Cardiac muscle cell (in vitro differentiated cells and primary cell): ENCODE measurements around the gene NECAB3. TPM values are rescaled to one million over a fixed set of nuclear protein-coding genes. Genes with fewer than 3 reads are reported as not detected.
"Not testable (repeated sequence)": the region's sequence is repeated elsewhere in the genome, so short reads cannot be mapped to it uniquely, and the experiment has no call there.

Source experiments
- DNase-seq, 2 donors: peaks; one replicate each; pipeline versions ENCODE4 v3.0.0 to v3.0.0-alpha.2; 2010 to 2017; ENCODE audit warnings: low read depth in 1 of 2, low spot score in 1 of 2
- H3K27ac ChIP-seq: fragments of 200-600 bp; sonication (generic); 2 replicates; pipeline ENCODE4 v1.5.1; 2016
- H3K27me3 ChIP-seq: fragments of 200-600 bp; sonication (generic); 2 replicates; pipeline ENCODE4 v1.6.0; 2016; ENCODE audit warnings: control low read depth
- H3K36me3 ChIP-seq: fragments of 200-600 bp; sonication (generic); 2 replicates; pipeline ENCODE4 v1.5.1; 2016; ENCODE audit warnings: control low read depth
- H3K4me1 ChIP-seq: fragments of 200-600 bp; sonication (generic); 2 replicates; pipeline ENCODE4 v1.8.1; 2017; ENCODE audit warnings: low read depth, mild to moderate bottlenecking, mixed run types
- H3K4me3 ChIP-seq: fragments of 200-600 bp; sonication (generic); 2 replicates; pipeline ENCODE4 v1.5.1; 2016; ENCODE audit warnings: mild to moderate bottlenecking
- H3K9me3 ChIP-seq: fragments of 200-600 bp; sonication (generic); 2 replicates; pipeline ENCODE4 v1.5.1; 2017; ENCODE audit warnings: low read depth, mild to moderate bottlenecking, control low read depth
- CTCF ChIP-seq: IDR thresholded peaks from 2 replicates; pipeline ENCODE4 v1.5.1; 2012; ENCODE audit warnings: low read depth, mild to moderate bottlenecking, low read length
- polyA plus RNA-seq: library from polyadenylated mRNA; unstranded; fragments of >200 nt; fragmentation: Nextera tagmentation; extraction: Ambion mirVana; gene quantifications from 2 replicates; pipeline ENCODE4 v1.2.1, GENCODE V29; 2016
- total RNA-seq: library from RNA; depleted of rRNA; stranded (reverse); fragments of >200 nt; gene quantifications from 2 replicates; pipeline ENCODE4 v1.2.3, GENCODE V29; 2016

Gene NECAB3
- total and polyA plus RNA-seq, 2 experiments from 2014 or later, result 93.1 to 187 TPM

- Histone ChIP-seq H3K9me3 (no peaks in the 10 kb centered on the region), H3K27me3 (no peaks in the 10 kb centered on the region), H3K4me3 (no peak overlapping the region), H3K27ac (peak overlapping the region; percentile 72), H3K4me1 (peaks cover 13% of the 10 kb centered on the region), H3K36me3 (peaks cover 51% of the 10 kb centered on the region)
- no peak for TF ChIP-seq CTCF
- peak in 1 of 2 donors; percentile 46 for DNase-seq
Observed at GRCh38 chr20:33636776-33637175, 37.5 kb downstream of the NECAB3 start.

GRCh38 chr20:33635341-33635740 is 38.9 kb downstream of the NECAB3 start:
- DNase-seq, result no peak
- Histone ChIP-seq H3K27me3 (no peaks in the 10 kb centered on the region), H3K4me3 (no peak overlapping the region), H3K36me3 (peaks cover 42% of the 10 kb centered on the region), H3K27ac (peak overlapping the region; percentile 16), H3K4me1 (peaks cover 13% of the 10 kb centered on the region), H3K9me3 (no peaks in the 10 kb centered on the region)
- TF ChIP-seq CTCF, result no peak

- DNase-seq, H3K27ac ChIP-seq, H3K27me3 ChIP-seq, H3K9me3 ChIP-seq, H3K4me3 ChIP-seq: not testable (repeated sequence)
- Histone ChIP-seq H3K36me3 (peaks cover 48% of the 10 kb centered on the region), H3K4me1 (peaks cover 13% of the 10 kb centered on the region)
Observed at GRCh38 chr20:33631910-33632309, 42.3 kb downstream of the NECAB3 start.

- H3K4me3 ChIP-seq, result no peak overlapping the region
- H3K36me3 ChIP-seq, result peaks cover 56% of the 10 kb centered on the region
- H3K27me3 ChIP-seq, result no peaks in the 10 kb centered on the region
- H3K4me1 ChIP-seq, result peaks cover 3% of the 10 kb centered on the region
- no peaks in the 10 kb centered on the region for H3K9me3 ChIP-seq
- no peak for TF ChIP-seq CTCF
- peak in 1 of 2 donors; percentile 87 for DNase-seq
- H3K27ac ChIP-seq, result peak overlapping the region; percentile 51
Observed at GRCh38 chr20:33630507-33630906, 43.7 kb downstream of the NECAB3 start.

GRCh38 chr20:33629979-33630378 is 44.2 kb downstream of the NECAB3 start:
- Histone ChIP-seq H3K27me3 (no peaks in the 10 kb centered on the region), H3K4me3 (no peak overlapping the region), H3K27ac (peak overlapping the region; percentile 51), H3K4me1 (no peaks in the 10 kb centered on the region), H3K36me3 (peaks cover 62% of the 10 kb centered on the region), H3K9me3 (no peaks in the 10 kb centered on the region)
- DNase-seq, result no peak
- no peak for TF ChIP-seq CTCF

- Histone ChIP-seq H3K36me3 (peaks cover 66% of the 10 kb centered on the region), H3K4me1 (no peaks in the 10 kb centered on the region), H3K9me3 (no peaks in the 10 kb centered on the region)
Observed at GRCh38 chr20:33629533-33629932, 44.7 kb downstream of the NECAB3 start.

More at GRCh38 chr20:33629533-33629932, 44.7 kb downstream of the NECAB3 start:
- no peak overlapping the region for H3K4me3 ChIP-seq
- no peaks in the 10 kb centered on the region for H3K27me3 ChIP-seq
- peak overlapping the region; percentile 51 for H3K27ac ChIP-seq
- TF ChIP-seq CTCF, result no peak
- no peak for DNase-seq
